CD4-positive, alpha-beta T cell treated with Interleukin-21 for 1 hour (primary cell): Measurements from ENCODE around the gene KCNQ1OT1.

Source experiments
- DNase-seq: peaks from one replicate; pipeline ENCODE4 v3.0.0-alpha.2; 2020

KCNQ1OT1 gene

GRCh38 chr11:2686360-2687222 is 13.2 kb downstream of the KCNQ1OT1 start:
- DNase-seq: no peak

GRCh38 chr11:2685566-2686359 is 14.0 kb downstream of the KCNQ1OT1 start:
- no peak for DNase-seq

GRCh38 chr11:2685051-2685450 is 14.7 kb downstream of the KCNQ1OT1 start:
- DNase-seq: no peak

- no peak for DNase-seq
Observed at GRCh38 chr11:2684581-2684980, 15.2 kb downstream of the KCNQ1OT1 start.

GRCh38 chr11:2683806-2684205 is 16.0 kb downstream of the KCNQ1OT1 start:
- DNase-seq: no peak

- DNase-seq: no peak
Observed at GRCh38 chr11:2681408-2682145, 18.2 kb downstream of the KCNQ1OT1 start.

- DNase-seq: no peak
Observed at GRCh38 chr11:2679011-2679676, 20.6 kb downstream of the KCNQ1OT1 start.

- DNase-seq: no peak
Observed at GRCh38 chr11:2678396-2678795, 21.4 kb downstream of the KCNQ1OT1 start.

GRCh38 chr11:2677127-2677526 is 22.7 kb downstream of the KCNQ1OT1 start:
- DNase-seq: no peak

GRCh38 chr11:2675540-2675939 is 24.3 kb downstream of the KCNQ1OT1 start:
- DNase-seq: no peak

- no peak for DNase-seq
Observed at GRCh38 chr11:2674658-2675131, 25.1 kb downstream of the KCNQ1OT1 start.

- DNase-seq: no peak
Observed at GRCh38 chr11:2673871-2674471, 25.8 kb downstream of the KCNQ1OT1 start.

- DNase-seq: no peak
Observed at GRCh38 chr11:2673250-2673610, 26.6 kb downstream of the KCNQ1OT1 start.

- DNase-seq: no peak
Observed at GRCh38 chr11:2672553-2673249, 27.1 kb downstream of the KCNQ1OT1 start.

GRCh38 chr11:2671748-2672147 is 28.0 kb downstream of the KCNQ1OT1 start:
- DNase-seq: no peak

- no peak for DNase-seq
Observed at GRCh38 chr11:2670541-2671100, 29.2 kb downstream of the KCNQ1OT1 start.

GRCh38 chr11:2669634-2670469 is 29.9 kb downstream of the KCNQ1OT1 start:
- DNase-seq: no peak

- no peak for DNase-seq
Observed at GRCh38 chr11:2668876-2669275, 30.9 kb downstream of the KCNQ1OT1 start.

GRCh38 chr11:2667940-2668339 is 31.9 kb downstream of the KCNQ1OT1 start:
- DNase-seq: no peak

GRCh38 chr11:2666828-2667570 is 32.8 kb downstream of the KCNQ1OT1 start:
- no peak for DNase-seq
